Central memory CD4-positive, alpha-beta T cell (primary cell): ENCODE results near the gene GEMIN4.
"Not testable (repeated sequence)": the region's sequence is repeated elsewhere in the genome, so short reads cannot be mapped to it uniquely, and the experiment has no call there.

ENCODE experiments used
- DNase-seq: peaks from one replicate; pipeline ENCODE4 v3.0.0; 2022

The GEMIN4 gene

GRCh38 chr17:699345-699744, 52.7 kb downstream of the GEMIN4 start:
- DNase-seq = no peak

- DNase-seq = not testable (repeated sequence)
Measured at GRCh38 chr17:698096-698495, 54.0 kb downstream of the GEMIN4 start.

GRCh38 chr17:697682-698081, 54.4 kb downstream of the GEMIN4 start:
- DNase-seq = no peak

GRCh38 chr17:696369-696768, 55.7 kb downstream of the GEMIN4 start:
- DNase-seq = no peak
